Smooth muscle cell (in vitro differentiated cells): ENCODE results near the gene GABRG3. TPM values are rescaled to one million over a fixed set of nuclear protein-coding genes. Genes with fewer than 3 reads are reported as not detected.

ENCODE experiments used
- DNase-seq: peaks from one replicate; lab custom pipeline; 2025; ENCODE audit not compliant: unreplicated experiment; lab: John Stamatoyannopoulos, UW
- H2AFZ ChIP-seq: fragments of 200-600 bp; sonication (generic); 2 replicates; pipeline ENCODE4 v1.6.0; 2016; ENCODE audit warnings: antibody characterized with exemption, low read depth, mild to moderate bottlenecking
- H3F3A ChIP-seq: fragments of 200-600 bp; sonication (generic); 2 replicates; pipeline ENCODE4 v1.6.0; 2017; ENCODE audit warnings: antibody characterized with exemption, low read depth
- H3K27ac ChIP-seq: fragments of 200-600 bp; sonication (generic); 2 replicates; pipeline ENCODE4 v1.5.1; 2016; ENCODE audit warnings: low read depth, mild to moderate bottlenecking
- H3K27me3 ChIP-seq: fragments of 200-600 bp; sonication (generic); 2 replicates; pipeline ENCODE4 v1.6.1; 2016; ENCODE audit warnings: low read depth, mild to moderate bottlenecking
- H3K36me3 ChIP-seq: fragments of 200-600 bp; sonication (generic); 2 replicates; pipeline ENCODE4 v1.5.1; 2016; ENCODE audit warnings: low read depth
- H3K4me1 ChIP-seq: fragments of 200-600 bp; sonication (generic); 2 replicates; pipeline ENCODE4 v1.5.1; 2016; ENCODE audit warnings: low read depth
- H3K4me2 ChIP-seq: fragments of 200-600 bp; sonication (generic); 2 replicates; pipeline ENCODE4 v1.6.0; 2016; ENCODE audit warnings: mild to moderate bottlenecking
- H3K4me3 ChIP-seq: fragments of 200-600 bp; sonication (generic); 2 replicates; pipeline ENCODE4 v1.5.1; 2016; ENCODE audit warnings: mild to moderate bottlenecking
- H3K79me2 ChIP-seq: fragments of 200-600 bp; sonication (generic); 2 replicates; pipeline ENCODE4 v1.6.0; 2016; ENCODE audit warnings: low read depth, mild to moderate bottlenecking
- H3K9ac ChIP-seq: fragments of 200-600 bp; sonication (generic); 2 replicates; pipeline ENCODE4 v1.6.0; 2016; ENCODE audit warnings: low read depth
- H3K9me3 ChIP-seq: fragments of 200-600 bp; sonication (generic); replicated peaks from 2 replicates; pipeline ENCODE4 v1.5.1; 2016; ENCODE audit warnings: low read depth
- H4K20me1 ChIP-seq: fragments of 200-600 bp; sonication (generic); 2 replicates; pipeline ENCODE4 v1.6.0; 2016; ENCODE audit warnings: low read depth
- CTCF ChIP-seq: fragments of 200-600 bp; sonication (generic); IDR thresholded peaks from 2 replicates; pipeline ENCODE4 v1.5.1; 2017; ENCODE audit warnings: borderline replicate concordance, mild to moderate bottlenecking, antibody characterized with exemption; ENCODE audit not compliant: insufficient read depth, poor library complexity, severe bottlenecking
- WGBS: methylation state at CpG from one replicate; pipeline ENCODE4 v1.1.7; 2016; ENCODE audit warnings: low lambda C conversion rate; 5-methylcytosine and 5-hydroxymethylcytosine counted together
- polyA plus RNA-seq: library from polyadenylated mRNA; unstranded; fragments of >200 nt; fragmentation: Nextera tagmentation; extraction: Ambion mirVana; gene quantifications from 2 replicates; pipeline ENCODE4 v1.2.1, GENCODE V29; 2016
- total RNA-seq: library from RNA; depleted of rRNA; stranded (reverse); fragments of >200 nt; gene quantifications from 2 replicates; pipeline ENCODE4 v1.2.3, GENCODE V29; 2014

Gene GABRG3
- total and polyA plus RNA-seq, 2 experiments from 2014 or later: under 0.01 TPM; not detected in 1

GRCh38 chr15:27427276-27427675 lies 456.3 kb downstream of the GABRG3 start:
- no peaks in the 10 kb centered on the region for H3K36me3 ChIP-seq
- no peak overlapping the region for H3K9ac ChIP-seq
- no peaks in the 10 kb centered on the region for H3K79me2 ChIP-seq
- DNase-seq: no peak
- no peaks in the 10 kb centered on the region for H4K20me1 ChIP-seq
- H3F3A ChIP-seq: no peaks in the 10 kb centered on the region
- H3K4me1 ChIP-seq: no peaks in the 10 kb centered on the region
- no peak overlapping the region for H2AFZ ChIP-seq
- H3K4me2 ChIP-seq: no peak overlapping the region
- no peak overlapping the region for H3K4me3 ChIP-seq
- H3K27me3 ChIP-seq: no peaks in the 10 kb centered on the region
- WGBS: 100% methylated on average over 1 of the region's 1 CpG
- H3K9me3 ChIP-seq: peaks cover 4% of the 10 kb centered on the region
- TF ChIP-seq CTCF: no peak
- H3K27ac ChIP-seq: no peak overlapping the region

GRCh38 chr15:27428151-27428550 lies 457.2 kb downstream of the GABRG3 start:
- Histone ChIP-seq H3F3A (no peaks in the 10 kb centered on the region), H3K9ac (no peak overlapping the region), H3K4me3 (no peak overlapping the region), H3K79me2 (no peaks in the 10 kb centered on the region), H3K4me1 (no peaks in the 10 kb centered on the region), H3K27ac (no peak overlapping the region), H3K27me3 (no peaks in the 10 kb centered on the region), H3K4me2 (no peak overlapping the region), H3K9me3 (peaks cover 4% of the 10 kb centered on the region), H2AFZ (no peak overlapping the region), H4K20me1 (no peaks in the 10 kb centered on the region), H3K36me3 (no peaks in the 10 kb centered on the region)
- TF ChIP-seq CTCF: no peak
- no peak for DNase-seq
- WGBS: 98% methylated on average over 3 of the region's 3 CpGs

- Histone ChIP-seq H3K9me3 (peaks cover 4% of the 10 kb centered on the region), H4K20me1 (no peaks in the 10 kb centered on the region)
- DNase-seq: no peak
Observed at GRCh38 chr15:27429577-27429976, 458.6 kb downstream of the GABRG3 start.

More at GRCh38 chr15:27429577-27429976, 458.6 kb downstream of the GABRG3 start:
- Histone ChIP-seq H3K4me2 (no peak overlapping the region), H3K27ac (no peak overlapping the region), H3K4me1 (no peaks in the 10 kb centered on the region), H2AFZ (no peak overlapping the region), H3K27me3 (no peaks in the 10 kb centered on the region), H3F3A (no peaks in the 10 kb centered on the region), H3K79me2 (no peaks in the 10 kb centered on the region), H3K9ac (no peak overlapping the region), H3K4me3 (no peak overlapping the region), H3K36me3 (no peaks in the 10 kb centered on the region)
- TF ChIP-seq CTCF: no peak
- 97% methylated on average over 4 of the region's 4 CpGs for WGBS
